NCI-H1694 (cell line): ENCODE results near the gene AREG.

Experiments
- DNase-seq: peaks from one replicate; lab custom pipeline; 2025; lab: John Stamatoyannopoulos, UW

The AREG gene

GRCh38 chr4:74433043-74433442 is 11.9 kb upstream of the AREG start:
- no peak for DNase-seq

- no peak for DNase-seq
These were observed 11.3 kb upstream of the AREG start for GRCh38 chr4:74433541-74434172.

GRCh38 chr4:74435296-74435695 is 9.6 kb upstream of the AREG start:
- DNase-seq: no peak

- no peak for DNase-seq
These were observed 7.1 kb upstream of the AREG start for GRCh38 chr4:74437866-74438265.

- DNase-seq: no peak
These were observed 6.3 kb upstream of the AREG start for GRCh38 chr4:74438661-74439060.

- DNase-seq: no peak
These were observed 5.0 kb upstream of the AREG start for GRCh38 chr4:74439952-74440351.

- no peak for DNase-seq
These were observed 4.6 kb upstream of the AREG start for GRCh38 chr4:74440356-74440755.

GRCh38 chr4:74441744-74442143 is 3.2 kb upstream of the AREG start:
- no peak for DNase-seq

- DNase-seq: no peak
These were observed 1.4 kb downstream of the AREG start for GRCh38 chr4:74446193-74446868.

GRCh38 chr4:74446896-74447295 is 2.0 kb downstream of the AREG start:
- no peak for DNase-seq

GRCh38 chr4:74447636-74448233 is 2.8 kb downstream of the AREG start:
- DNase-seq: no peak

- DNase-seq: no peak
These were observed 4.8 kb downstream of the AREG start for GRCh38 chr4:74449571-74450297.

GRCh38 chr4:74450298-74450683 is 5.4 kb downstream of the AREG start:
- DNase-seq: no peak

GRCh38 chr4:74451214-74451661 is 6.3 kb downstream of the AREG start:
- no peak for DNase-seq

GRCh38 chr4:74453037-74453635 is 8.2 kb downstream of the AREG start:
- DNase-seq: no peak

- no peak for DNase-seq
These were observed 9.2 kb downstream of the AREG start for GRCh38 chr4:74453829-74454742.

GRCh38 chr4:74455361-74456055 is 10.6 kb downstream of the AREG start:
- DNase-seq: no peak

GRCh38 chr4:74456056-74456744 is 11.3 kb downstream of the AREG start:
- DNase-seq: no peak

- DNase-seq: no peak
These were observed 12.0 kb downstream of the AREG start for GRCh38 chr4:74456849-74457395.

GRCh38 chr4:74460833-74461232 is 15.9 kb downstream of the AREG start:
- no peak for DNase-seq
